Cerebellar nuclear complex (tissue), 1 donor: ENCODE data around the gene GFOD1.
"Not testable (repeated sequence)": the region's sequence is repeated elsewhere in the genome, so short reads cannot be mapped to it uniquely, and the experiment has no call there.

ENCODE experiments used
- DNase-seq, 2 experiments: peaks; one replicate each; lab custom pipeline; 2025; lab: John Stamatoyannopoulos, UW

The GFOD1 gene

GRCh38 chr6:13355043-13355945 is 132.1 kb downstream of the GFOD1 start:
- DNase-seq = no peak

GRCh38 chr6:13354331-13355042 is 132.9 kb downstream of the GFOD1 start:
- DNase-seq = no peak

GRCh38 chr6:13352165-13352564 is 135.2 kb downstream of the GFOD1 start:
- DNase-seq = no peak

GRCh38 chr6:13351271-13351670 is 136.1 kb downstream of the GFOD1 start:
- DNase-seq = no peak

GRCh38 chr6:13349811-13350506 is 137.4 kb downstream of the GFOD1 start:
- no peak for DNase-seq

GRCh38 chr6:13348334-13349113 is 138.9 kb downstream of the GFOD1 start:
- no peak for DNase-seq

- no peak for DNase-seq
These were observed 141.2 kb downstream of the GFOD1 start for GRCh38 chr6:13346245-13346644.

GRCh38 chr6:13342414-13343019 is 144.9 kb downstream of the GFOD1 start:
- DNase-seq = no peak

- no peak for DNase-seq
These were observed 147.4 kb downstream of the GFOD1 start for GRCh38 chr6:13339863-13340630.

- DNase-seq = no peak
These were observed 149.4 kb downstream of the GFOD1 start for GRCh38 chr6:13338038-13338437.

GRCh38 chr6:13336553-13336952 is 150.8 kb downstream of the GFOD1 start:
- DNase-seq = peak in 1 of 2 experiments; percentile 56

GRCh38 chr6:13334953-13335352 is 152.4 kb downstream of the GFOD1 start:
- no peak for DNase-seq

- no peak for DNase-seq
These were observed 155.1 kb downstream of the GFOD1 start for GRCh38 chr6:13332349-13332706.

GRCh38 chr6:13331516-13332348 is 155.7 kb downstream of the GFOD1 start:
- DNase-seq = no peak

GRCh38 chr6:13328875-13329183 is 158.6 kb downstream of the GFOD1 start:
- DNase-seq = no peak

- DNase-seq = peak in 1 of 2 experiments; percentile 36
These were observed 159.1 kb downstream of the GFOD1 start, which contains the start of gene TBC1D7 for GRCh38 chr6:13328076-13328874. Gene TBC1D7, minus strand, starts transcription at chr6:13328537. Its CDS starts 1,639 bp downstream, at chr6:13326898.

GRCh38 chr6:13327691-13328075 is 159.7 kb downstream of the GFOD1 start:
- DNase-seq = no peak

- not testable (repeated sequence) for DNase-seq
These were observed 161.3 kb downstream of the GFOD1 start for GRCh38 chr6:13326031-13326586.
